Gastroesophageal sphincter (tissue), 4 donors: ENCODE results near the gene ACTL6A. TPM values are rescaled to one million over a fixed set of nuclear protein-coding genes. Genes with fewer than 3 reads are reported as not detected.

Source experiments
- ATAC-seq: fragments of 150-250 bp; one replicate; pipeline ENCODE4 v1.9.1; 2016; ENCODE audit warnings: mild to moderate bottlenecking, moderate library complexity
- H3K27ac ChIP-seq, 4 donors: fragments of 200-600 bp; sonication (generic) in 3 of 4; 1 replicate in 3 of 4; 2 replicates in 1 of 4; pipeline ENCODE4 v1.5.1; 2016 to 2019
- H3K27me3 ChIP-seq: fragments of 200-600 bp; sonication (generic); one replicate; pipeline ENCODE4 v1.5.1; 2019
- H3K36me3 ChIP-seq, 2 donors: fragments of 200-600 bp; sonication (generic); one replicate each; pipeline ENCODE4 v1.5.1; 2019; ENCODE audit warnings: control low read depth in 1 of 2
- H3K4me1 ChIP-seq, 3 donors: fragments of 200-600 bp; sonication (generic); 1 replicate in 2 of 3; 2 replicates in 1 of 3; pipeline ENCODE4 v1.5.1; 2016 to 2019; ENCODE audit warnings: control low read depth in 2 of 3
- H3K4me3 ChIP-seq, 2 donors: fragments of 200-600 bp; sonication (generic); one replicate each; pipeline ENCODE4 v1.5.1; 2019; ENCODE audit warnings: mild to moderate bottlenecking in 1 of 2, moderate library complexity in 1 of 2
- H3K9me3 ChIP-seq, 3 donors: fragments of 200-600 bp; sonication (generic); one replicate each; pipeline ENCODE4 v1.5.1; 2017 to 2019; ENCODE audit warnings: control low read depth in 2 of 3
- EP300 ChIP-seq: sonication (generic); formaldehyde crosslinking; IDR thresholded peaks from one replicate; pipeline ENCODE4 v1.6.1; 2017; ENCODE audit warnings: antibody characterized with exemption, mild to moderate bottlenecking
- POLR2A ChIP-seq, 2 donors: fragments of 450-650 bp; IDR thresholded peaks; one replicate each; pipeline ENCODE4 v1.6.1; 2017; ENCODE audit warnings: antibody characterized with exemption in 2 of 2, mild to moderate bottlenecking in 2 of 2, moderate library complexity in 1 of 2
- POLR2AphosphoS5 ChIP-seq: sonication (generic); formaldehyde crosslinking; IDR thresholded peaks from one replicate; pipeline ENCODE4 v1.6.1; 2017; ENCODE audit warnings: antibody characterized with exemption
- WGBS, 2 donors: methylation state at CpG; one replicate each; pipeline ENCODE4 v1.1.5; 2018; ENCODE audit warnings: low coverage in 1 of 2; 5-methylcytosine and 5-hydroxymethylcytosine counted together
- small RNA-seq, 4 donors: library from RNA; depleted of rRNA; stranded (forward); fragments of <200 nt; gene quantifications; one replicate each; pipeline ENCODE3, GENCODE V24; 2016
- total RNA-seq, 4 donors: library from RNA; depleted of rRNA; stranded (reverse); fragments of >200 nt; gene quantifications; one replicate each; pipeline ENCODE4 v1.1.0, GENCODE V29; 2016
- TF ChIP-seq, protein P1 (sequence below), 4 experiments: fragments of 200-600 bp in 2 of 4; fragments of 450-650 bp in 2 of 4; sonication (generic) in 1 of 4; IDR thresholded peaks; one replicate each; pipeline ENCODE4 v1.5.1; 2017 to 2019; ENCODE audit warnings: antibody characterized with exemption in 4 of 4, mild to moderate bottlenecking in 2 of 4, moderate library complexity in 2 of 4

Gene ACTL6A
- total RNA-seq, 4 donors from 2014 or later = 26.1 to 33.5 (median 29.9) TPM

DNA sequence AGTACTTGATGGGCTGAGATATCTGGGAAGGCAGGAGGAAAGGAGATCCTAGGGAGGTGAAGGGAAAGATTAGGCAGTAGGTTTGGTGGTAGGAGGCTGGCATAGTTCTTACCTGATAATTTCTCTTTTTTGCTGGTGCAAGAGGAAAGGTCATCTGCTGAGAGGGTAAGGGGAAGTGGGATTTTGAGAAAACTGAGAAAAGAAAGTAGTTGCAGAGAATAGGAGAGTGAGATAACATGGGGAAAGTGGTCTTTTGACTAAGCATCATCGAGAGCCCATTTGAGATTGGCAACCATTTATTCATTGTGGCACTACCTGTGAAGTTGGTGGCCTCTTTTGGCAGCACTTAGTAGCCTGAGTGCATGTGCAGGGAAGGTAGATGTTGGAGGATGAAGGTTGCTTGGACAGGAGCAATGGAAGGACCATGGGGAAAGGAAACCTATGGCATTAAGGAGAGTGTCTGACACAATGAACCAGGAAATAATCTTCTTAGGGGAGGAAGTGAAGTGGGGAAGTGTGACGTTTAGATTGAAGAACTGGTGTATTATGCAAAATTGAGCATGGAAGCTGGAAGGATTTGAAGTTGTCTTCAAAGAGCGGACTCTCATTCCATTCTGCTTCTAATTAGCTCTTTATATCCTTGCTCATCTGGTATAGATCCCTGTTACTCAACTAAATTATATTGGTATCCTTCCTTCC is 68.2 kb downstream of the ACTL6A start:
- no peak for TF ChIP-seq EP300
- TF ChIP-seq POLR2AphosphoS5 = no peak
- TF ChIP-seq, protein P1, sequence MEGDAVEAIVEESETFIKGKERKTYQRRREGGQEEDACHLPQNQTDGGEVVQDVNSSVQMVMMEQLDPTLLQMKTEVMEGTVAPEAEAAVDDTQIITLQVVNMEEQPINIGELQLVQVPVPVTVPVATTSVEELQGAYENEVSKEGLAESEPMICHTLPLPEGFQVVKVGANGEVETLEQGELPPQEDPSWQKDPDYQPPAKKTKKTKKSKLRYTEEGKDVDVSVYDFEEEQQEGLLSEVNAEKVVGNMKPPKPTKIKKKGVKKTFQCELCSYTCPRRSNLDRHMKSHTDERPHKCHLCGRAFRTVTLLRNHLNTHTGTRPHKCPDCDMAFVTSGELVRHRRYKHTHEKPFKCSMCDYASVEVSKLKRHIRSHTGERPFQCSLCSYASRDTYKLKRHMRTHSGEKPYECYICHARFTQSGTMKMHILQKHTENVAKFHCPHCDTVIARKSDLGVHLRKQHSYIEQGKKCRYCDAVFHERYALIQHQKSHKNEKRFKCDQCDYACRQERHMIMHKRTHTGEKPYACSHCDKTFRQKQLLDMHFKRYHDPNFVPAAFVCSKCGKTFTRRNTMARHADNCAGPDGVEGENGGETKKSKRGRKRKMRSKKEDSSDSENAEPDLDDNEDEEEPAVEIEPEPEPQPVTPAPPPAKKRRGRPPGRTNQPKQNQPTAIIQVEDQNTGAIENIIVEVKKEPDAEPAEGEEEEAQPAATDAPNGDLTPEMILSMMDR (IDR thresholded peaks at IDR 0.05) = no peak
- TF ChIP-seq POLR2A (IDR thresholded peaks at IDR 0.05) = no peak
- no peak overlapping the region for H3K4me3 ChIP-seq
- H3K4me1 ChIP-seq = no peaks in the 10 kb centered on the region
- ATAC-seq = no peak
- no peaks in the 10 kb centered on the region for H3K27me3 ChIP-seq
- H3K27ac ChIP-seq = no peak overlapping the region
- H3K36me3 ChIP-seq = peaks cover 0 to 16% of the 10 kb centered on the region in 2 donors
- 78 to 79% methylated on average over 3 of the region's 3 CpGs for WGBS, 2 donors
- H3K9me3 ChIP-seq = no peaks in the 10 kb centered on the region

Small RNA genes lying within 50 kb of the gene (small RNA-seq; reads per million reads assigned to genes)
- gene AC090425.1 = 0 reads per million in 4 donors
- gene RF01210 = 0 reads per million in 4 donors

Other genes with a start within 250 kb of the ACTL6A start
- gene ZNF639, start 239.9 kb upstream of the ACTL6A start, total RNA-seq = 10 to 100 TPM; 60.6 to 97.8 (median 63.4) TPM
- 10 to 100 TPM; 42.5 to 56.0 (median 45.5) TPM for gene MFN1, start 215.2 kb upstream of the ACTL6A start, total RNA-seq
- gene GNB4, start 111.5 kb upstream of the ACTL6A start, total RNA-seq = 100 to 1,000 TPM in 1 of 4 donors, 10 to 100 TPM in 3; 74.2 to 158 (median 82.1) TPM
- 10 to 100 TPM; 20.1 to 32.3 (median 24.8) TPM for gene MRPL47, start 41.7 kb downstream of the ACTL6A start, total RNA-seq
- gene NDUFB5, start 41.9 kb downstream of the ACTL6A start, total RNA-seq = 100 to 1,000 TPM in 2 of 4 donors, 10 to 100 TPM in 2; 73.6 to 137 (median 100) TPM
- 10 to 100 TPM in 3 of 4 donors, 1 to 10 TPM in 1; 6.7 to 12.1 (median 11.3) TPM for gene USP13, start 90.1 kb downstream of the ACTL6A start, total RNA-seq